Measurements from ENCODE around the gene SMIM28. TPM values are rescaled to one million over a fixed set of nuclear protein-coding genes. Genes with fewer than 3 reads are reported as not detected.

SMIM28 gene
- total and polyA plus RNA-seq, 2 donors (not counting 3 experiments of a cell fraction or from before 2014, with no cell fraction given) = not detected

GRCh38 chr6:138382498-138383265 is 5.0 kb downstream of the SMIM28 start:
- Histone ChIP-seq H3K9me1 (replicated peaks; ENCODE audit: control insufficient read depth, extremely low read depth, insufficient read depth, low read length) (peaks cover 2% of the 10 kb centered on the region), H3K4me3 (replicated peaks in 1 of 3; ENCODE audit: insufficient read depth in 1 of 3, low read depth in 1 of 3, low read length in 3 of 3) (no peak overlapping the region), H3K79me2 (ENCODE audit: control insufficient read depth, insufficient read depth, low read length) (no peaks in the 10 kb centered on the region), H3K27ac (ENCODE audit: insufficient read depth, low read depth, low read length) (no peak overlapping the region), H4K20me1 (replicated peaks; ENCODE audit: control insufficient read depth, extremely low read depth, insufficient read depth, low read length) (no peaks in the 10 kb centered on the region), H3K9me3 (replicated peaks; ENCODE audit: control insufficient read depth, insufficient read depth, low read length) (no peaks in the 10 kb centered on the region), H2AFZ (ENCODE audit: low read depth, low read length) (no peak overlapping the region), H3K9ac (replicated peaks; ENCODE audit: extremely low read depth, insufficient read depth, low read length) (no peak overlapping the region), H3K27me3 (ENCODE audit: control insufficient read depth in 2 of 2, insufficient read depth in 2 of 2, low read length in 2 of 2) (no peaks in the 10 kb centered on the region), H3K4me1 (ENCODE audit: control insufficient read depth, extremely low read depth, insufficient read depth, low read length) (no peaks in the 10 kb centered on the region), H3K4me2 (ENCODE audit: insufficient read depth, low read length) (no peak overlapping the region), H3K36me3 (ENCODE audit: control insufficient read depth in 2 of 2, extremely low read depth in 1 of 2, insufficient read depth in 2 of 2, low read length in 2 of 2) (no peaks in the 10 kb centered on the region)
- DNase-seq (ENCODE audit: low read depth, low spot score) (no peak), FAIRE-seq (no peak)
- dilution Hi-C loops (cut with MboI; ENCODE audit: extremely low pct_ligation_motif_present, low sequenced_read_pairs) = no loop called here
- CTCF ChIA-PET = interaction anchor here (0.7 to 1.7 kb wide), 2 partner anchors 11 to 16 kb away, joined by 3 to 9 read pairs; no protein-coding TSS in a partner anchor
- BruUV-seq (replicated peaks) = no TSS peak
- POLR2A ChIA-PET = no interaction called here
- no peak for TF ChIP-seq POLR2A (IDR thresholded peaks at IDR 0.05; ENCODE audit: low read depth, low read length)
- TF ChIP-seq GATA2 (IDR thresholded peaks at IDR 0.05; ENCODE audit: insufficient read depth, insufficient read length, low read depth, low read length) = no peak
- TF ChIP-seq FOS (IDR thresholded peaks at IDR 0.05; ENCODE audit: borderline replicate concordance, insufficient read depth, low read length) = no peak
- TF ChIP-seq JUN (IDR thresholded peaks at IDR 0.05; ENCODE audit: borderline replicate concordance, insufficient read depth, insufficient read length, low read depth) = no peak
- no peak for TF ChIP-seq MYC (IDR thresholded peaks at IDR 0.05; ENCODE audit: low read depth, low read length)
- no peak for TF ChIP-seq CTCF (IDR thresholded peaks at IDR 0.05; ENCODE audit: extremely low read depth in 1 of 2, insufficient read depth in 1 of 2, low read depth in 1 of 2, low read length in 2 of 2)
- no peak for TF ChIP-seq EZH2 (IDR thresholded peaks at IDR 0.05; ENCODE audit: borderline replicate concordance, low read depth, low read length, severe bottlenecking)
- TF ChIP-seq POLR2AphosphoS5 (IDR thresholded peaks at IDR 0.05; ENCODE audit: insufficient read depth, low read depth, low read length) = no peak
- TF ChIP-seq MAX (IDR thresholded peaks at IDR 0.05; ENCODE audit: insufficient read depth, insufficient read length) = no peak
- intact Hi-C loops (cut with micrococcal nuclease) = no loop called here
